CD4-positive, alpha-beta memory T cell (primary cell): ENCODE results near the gene CSNK1G1. TPM values are rescaled to one million over a fixed set of nuclear protein-coding genes. Genes with fewer than 3 reads are reported as not detected.
"Not testable (repeated sequence)": the region's sequence is repeated elsewhere in the genome, so short reads cannot be mapped to it uniquely, and the experiment has no call there.

Source experiments
- CTCF ChIA-PET: fragments of 350-600 bp; sonication (Branson Sonifier 250); formaldehyde crosslinking; loops from one replicate; lab custom pipeline; 2021; ENCODE audit warnings: inconsistent platforms; ENCODE audit not compliant: partially characterized antibody; lab: Charles Lee
- POLR2A ChIA-PET: fragments of 350-600 bp; sonication (Branson Sonifier 250); formaldehyde crosslinking; loops from one replicate; lab custom pipeline; 2021; ENCODE audit not compliant: partially characterized antibody; lab: Charles Lee
- DNase-seq, 5 donors: peaks; one replicate each; pipeline versions ENCODE4 v3.0.0 to v3.0.0-alpha.2; 2020 to 2022; ENCODE audit warnings: mixed read lengths in 1 of 5
- H3K27ac ChIP-seq: one replicate; pipeline ENCODE4 v1.7.0; 2013; ENCODE audit warnings: low read depth, low read length
- H3K27me3 ChIP-seq: 2 replicates; pipeline ENCODE4 v1.7.0; 2013; ENCODE audit warnings: mild to moderate bottlenecking, low read length, moderate library complexity; ENCODE audit not compliant: insufficient read depth
- H3K36me3 ChIP-seq: 2 replicates; pipeline ENCODE4 v1.7.0; 2013; ENCODE audit warnings: mild to moderate bottlenecking, low read length, moderate library complexity; ENCODE audit not compliant: insufficient read depth
- H3K4me1 ChIP-seq: 2 replicates; pipeline ENCODE4 v1.7.0; 2013; ENCODE audit warnings: mild to moderate bottlenecking, low read length, moderate library complexity; ENCODE audit not compliant: insufficient read depth
- H3K4me3 ChIP-seq, 2 donors: one replicate each; pipeline ENCODE4 v1.7.0; 2013; ENCODE audit warnings: low read length in 2 of 2, mild to moderate bottlenecking in 1 of 2
- H3K9me3 ChIP-seq, 2 donors: one replicate each; pipeline ENCODE4 v1.7.0; 2013; ENCODE audit warnings: low read length in 2 of 2, control low read depth in 1 of 2; ENCODE audit not compliant: control insufficient read depth in 1 of 2
- H3K27ac Mint-ChIP-seq, 7 donors: one replicate each; pipeline ENCODE4 v1.8.0; 2020 to 2021; ENCODE audit warnings: mixed read lengths in 7 of 7, mild to moderate bottlenecking in 6 of 7, inconsistent platforms in 3 of 7, moderate library complexity in 3 of 7
- H3K27me3 Mint-ChIP-seq, 2 donors: one replicate each; pipeline ENCODE4 v1.8.0; 2020 to 2021; ENCODE audit warnings: mixed read lengths in 2 of 2
- H3K36me3 Mint-ChIP-seq, 2 donors: one replicate each; pipeline ENCODE4 v1.8.0; 2020 to 2021; ENCODE audit warnings: mixed read lengths in 2 of 2, inconsistent platforms in 1 of 2, mild to moderate bottlenecking in 1 of 2
- H3K4me1 Mint-ChIP-seq, 4 donors: one replicate each; pipeline ENCODE4 v1.8.0; 2020 to 2021; ENCODE audit warnings: mixed read lengths in 4 of 4, mild to moderate bottlenecking in 1 of 4
- H3K4me3 Mint-ChIP-seq, 8 donors: one replicate each; pipeline ENCODE4 v1.8.0; 2020 to 2021; ENCODE audit warnings: mixed read lengths in 8 of 8, mild to moderate bottlenecking in 7 of 8, moderate library complexity in 6 of 8, inconsistent platforms in 3 of 8
- H3K9me3 Mint-ChIP-seq, 8 donors: one replicate each; pipeline ENCODE4 v1.8.0; 2020 to 2021; ENCODE audit warnings: mixed read lengths in 8 of 8, mild to moderate bottlenecking in 5 of 8, inconsistent platforms in 3 of 8, moderate library complexity in 1 of 8
- intact Hi-C: fragments of 100-400 bp; cut with micrococcal nuclease; formaldehyde crosslinking; loops from one replicate; pipeline ENCODE4 v1.15.1; 2023
- polyA plus RNA-seq, 2 donors: library from polyadenylated mRNA; unstranded; fragments of 300-500 nt; fragmentation: Illumina TruSeq; gene quantifications; one replicate each; pipeline ENCODE4 v1.2.3, GENCODE V29; 2021
- total RNA-seq, 2 experiments: library from RNA; stranded (reverse); gene quantifications; one replicate each; pipeline ENCODE4 v1.2.3, GENCODE V29; 2021

CSNK1G1 gene
- total and polyA plus RNA-seq, 4 experiments from 2014 or later: 6.2 to 27.7 (median 24.1) TPM

- Mint-ChIP-seq H3K4me1 (peaks cover 6 to 25% (median 10%) of the 10 kb centered on the region in 4 donors), H3K27ac (peak overlapping the region in 1 of 7 donors; percentile 51), H3K27me3 (no peaks in the 10 kb centered on the region), H3K4me3 (peak overlapping the region; percentile 7 to 78 (median 62)), H3K36me3 (peaks cover 0 to 4% of the 10 kb centered on the region in 2 donors), H3K9me3 (no peaks in the 10 kb centered on the region)
- no peaks in the 10 kb centered on the region for H3K9me3 ChIP-seq
- ChIA-PET CTCF (interaction anchor here (0.6 kb wide), 1 partner anchor 174 kb away, joined by 3 read pairs; no protein-coding TSS in a partner anchor), POLR2A (interaction anchor here (0.7 to 2.0 kb wide), 2 partner anchors 8 to 242 kb away, joined by 3 to 4 read pairs; partner anchors contain the start of gene TRIP4)
- H3K4me1 ChIP-seq: peaks cover 15% of the 10 kb centered on the region
- H3K36me3 ChIP-seq: no peaks in the 10 kb centered on the region
- intact Hi-C loops: no loop called here
- no peaks in the 10 kb centered on the region for H3K27me3 ChIP-seq
- no peak overlapping the region for H3K4me3 ChIP-seq
- H3K27ac ChIP-seq: no peak overlapping the region
- no peak for DNase-seq
Measured at GRCh38 chr15:64379216-64379960, 23.4 kb upstream of the CSNK1G1 start.

DNA sequence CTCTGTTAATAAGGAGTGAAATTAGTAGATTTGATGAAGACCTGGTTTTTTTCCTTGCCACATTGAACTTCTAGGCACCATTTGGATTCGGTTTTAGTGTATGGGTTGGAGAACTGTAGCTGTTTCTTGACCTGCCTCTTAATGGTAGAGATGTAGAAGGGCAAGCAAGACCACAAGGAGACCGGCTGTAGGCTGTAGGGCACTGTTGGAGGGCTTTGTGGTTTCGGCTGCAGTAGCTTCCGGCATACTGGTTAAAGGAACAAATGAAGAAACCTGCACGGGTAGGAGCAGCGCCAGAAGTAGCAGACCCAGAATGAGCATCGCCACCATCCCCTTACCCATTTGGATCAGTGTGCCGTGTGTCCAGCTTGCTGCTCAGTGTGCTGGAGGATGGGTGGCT is 17.4 kb upstream of the CSNK1G1 start:
- POLR2A ChIA-PET: interaction anchor here (1.0 kb wide), 1 partner anchor 14 kb away, joined by 3 read pairs; the partner anchor contains the start of gene TRIP4
- no peaks in the 10 kb centered on the region for H3K27me3 Mint-ChIP-seq
- CTCF ChIA-PET: interaction anchor here (0.5 kb wide), 1 partner anchor 285 kb away, joined by 3 read pairs; no protein-coding TSS in a partner anchor
- intact Hi-C loops: no loop called here
- H3K27ac Mint-ChIP-seq: peak overlapping the region in 1 of 7 donors; percentile 61
- Histone ChIP-seq H3K27ac (no peak overlapping the region), H3K4me1 (no peaks in the 10 kb centered on the region), H3K36me3 (no peaks in the 10 kb centered on the region), H3K4me3 (no peak overlapping the region), H3K27me3 (no peaks in the 10 kb centered on the region), H3K9me3 (no peaks in the 10 kb centered on the region)
- no peaks in the 10 kb centered on the region for H3K36me3 Mint-ChIP-seq
- no peaks in the 10 kb centered on the region for H3K9me3 Mint-ChIP-seq
- H3K4me1 Mint-ChIP-seq: peaks cover 0 to 6% (median 0%) of the 10 kb centered on the region in 4 donors
- DNase-seq: no peak
- peak overlapping the region; percentile 8 to 70 (median 56) for H3K4me3 Mint-ChIP-seq

DNA sequence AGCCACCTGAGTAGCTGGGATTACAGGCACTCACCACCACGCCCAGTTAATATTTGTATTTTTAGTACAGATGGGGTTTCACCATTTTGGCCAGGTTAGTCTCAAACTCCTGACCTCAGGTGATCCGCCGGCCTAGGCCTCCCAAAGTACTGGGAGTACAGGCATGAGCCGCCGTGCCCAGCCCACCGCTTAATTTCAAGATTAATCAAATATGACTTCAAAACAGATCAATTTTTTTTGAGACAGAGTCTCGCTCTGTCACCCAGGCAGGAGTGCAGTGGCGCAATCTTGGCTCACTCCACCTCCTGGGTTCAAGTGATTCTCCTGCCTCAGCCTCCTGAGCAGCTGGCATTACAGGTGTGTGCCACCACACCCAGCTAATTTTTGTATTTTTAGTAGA is 15.4 kb upstream of the CSNK1G1 start:
- H3K4me1 ChIP-seq, CTCF ChIA-PET, H3K9me3 ChIP-seq, POLR2A ChIA-PET, H3K27ac Mint-ChIP-seq, H3K36me3 ChIP-seq, H3K27me3 ChIP-seq, H3K4me3 ChIP-seq, H3K27ac ChIP-seq, DNase-seq, H3K4me3 Mint-ChIP-seq, H3K4me1 Mint-ChIP-seq, H3K36me3 Mint-ChIP-seq, intact Hi-C loops, H3K27me3 Mint-ChIP-seq, H3K9me3 Mint-ChIP-seq: not testable (repeated sequence)

- peaks cover 0 to 6% (median 0%) of the 10 kb centered on the region in 4 donors for H3K4me1 Mint-ChIP-seq
- Histone ChIP-seq H3K4me3 (no peak overlapping the region), H3K27ac (no peak overlapping the region), H3K4me1 (no peaks in the 10 kb centered on the region), H3K9me3 (no peaks in the 10 kb centered on the region), H3K27me3 (no peaks in the 10 kb centered on the region), H3K36me3 (no peaks in the 10 kb centered on the region)
- DNase-seq: no peak
- intact Hi-C loops: no loop called here
- ChIA-PET POLR2A (interaction anchor here (0.6 kb wide), 1 partner anchor 130 kb away, joined by 6 read pairs; no protein-coding TSS in a partner anchor), CTCF (no interaction called here)
- peak overlapping the region in 1 of 7 donors; percentile 29 for H3K27ac Mint-ChIP-seq
- H3K36me3 Mint-ChIP-seq: no peaks in the 10 kb centered on the region
- H3K9me3 Mint-ChIP-seq: no peaks in the 10 kb centered on the region
- H3K4me3 Mint-ChIP-seq: no peak overlapping the region
- no peaks in the 10 kb centered on the region for H3K27me3 Mint-ChIP-seq
Measured at GRCh38 chr15:64369078-64369607, 13.2 kb upstream of the CSNK1G1 start.

GRCh38 chr15:64361259-64361658 is 5.3 kb upstream of the CSNK1G1 start:
- Histone ChIP-seq H3K27ac (no peak overlapping the region), H3K9me3 (no peaks in the 10 kb centered on the region), H3K27me3 (no peaks in the 10 kb centered on the region), H3K4me1 (peaks cover 6% of the 10 kb centered on the region), H3K4me3 (no peak overlapping the region), H3K36me3 (no peaks in the 10 kb centered on the region)
- peaks cover 4 to 9% (median 5%) of the 10 kb centered on the region in 4 donors for H3K4me1 Mint-ChIP-seq
- H3K9me3 Mint-ChIP-seq: no peaks in the 10 kb centered on the region
- intact Hi-C loops: no loop called here
- DNase-seq: no peak
- peaks cover 0 to 2% of the 10 kb centered on the region in 2 donors for H3K36me3 Mint-ChIP-seq
- ChIA-PET POLR2A (interaction anchor here (1.9 kb wide), 1 partner anchor 26 kb away, joined by 6 read pairs; the partner anchor contains the start of gene TRIP4), CTCF (no interaction called here)
- no peak overlapping the region for H3K4me3 Mint-ChIP-seq
- H3K27ac Mint-ChIP-seq: no peak overlapping the region
- H3K27me3 Mint-ChIP-seq: no peaks in the 10 kb centered on the region

DNA sequence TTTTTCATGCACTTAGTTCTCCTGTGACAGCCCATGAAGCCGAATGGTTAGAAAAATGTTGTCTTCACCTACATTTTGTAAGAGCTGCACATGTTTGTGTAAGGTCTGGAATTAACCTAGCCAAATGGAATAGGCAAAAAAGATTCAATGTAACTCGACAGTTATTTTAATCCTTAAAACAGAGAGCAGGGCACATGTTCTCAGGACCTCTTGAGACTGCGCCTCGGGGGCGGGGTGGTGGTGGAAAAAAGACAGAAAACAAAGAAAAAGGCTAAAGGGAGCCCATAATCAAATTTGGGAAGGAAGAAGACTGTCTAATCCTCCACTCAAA is 702 bp upstream of the CSNK1G1 start:
- peaks cover 11 to 25% (median 18%) of the 10 kb centered on the region in 4 donors for H3K4me1 Mint-ChIP-seq
- CTCF ChIA-PET: interaction anchor here (0.6 to 1.0 kb wide), 3 partner anchors 194 to 674 kb away, joined by 3 to 5 read pairs (median 3); partner anchors contain the start of gene PPIB
- peak overlapping the region; percentile 67 for H3K27ac ChIP-seq
- POLR2A ChIA-PET: interaction anchor here (0.6 to 2.5 kb wide), 6 partner anchors 19 to 537 kb away, joined by 3 to 28 read pairs (median 4); partner anchors contain the start of genes PPIB and TRIP4
- H3K27me3 ChIP-seq: no peaks in the 10 kb centered on the region
- peaks cover 21% of the 10 kb centered on the region for H3K4me1 ChIP-seq
- peak overlapping the region; percentile 89 to 99 (median 96) for H3K4me3 Mint-ChIP-seq
- intact Hi-C loops: loop anchor here (1.0 to 2.0 kb wide), 6 partner anchors 22 to 347 kb away; partner anchors contain the start of genes PPIB, SNX1 and TRIP4
- H3K27ac Mint-ChIP-seq: peak overlapping the region; percentile 92 to 97 (median 94)
- no peaks in the 10 kb centered on the region for H3K9me3 ChIP-seq
- H3K36me3 ChIP-seq: no peaks in the 10 kb centered on the region
- no peak for DNase-seq
- no peaks in the 10 kb centered on the region for H3K9me3 Mint-ChIP-seq
- H3K4me3 ChIP-seq: peak overlapping the region; percentile 76 to 95
- H3K27me3 Mint-ChIP-seq: no peaks in the 10 kb centered on the region
- peaks cover 0 to 16% of the 10 kb centered on the region in 2 donors for H3K36me3 Mint-ChIP-seq
